DMS79 treated with DMSO at 0.1 percent for 48 hours (cell line): ENCODE measurements around the gene SCARB1.

ENCODE experiments used
- DNase-seq: peaks from one replicate; lab custom pipeline; 2025; lab: John Stamatoyannopoulos, UW

SCARB1 gene

GRCh38 chr12:124760560-124760959 lies 103.1 kb downstream of the SCARB1 start:
- DNase-seq: no peak

DNA sequence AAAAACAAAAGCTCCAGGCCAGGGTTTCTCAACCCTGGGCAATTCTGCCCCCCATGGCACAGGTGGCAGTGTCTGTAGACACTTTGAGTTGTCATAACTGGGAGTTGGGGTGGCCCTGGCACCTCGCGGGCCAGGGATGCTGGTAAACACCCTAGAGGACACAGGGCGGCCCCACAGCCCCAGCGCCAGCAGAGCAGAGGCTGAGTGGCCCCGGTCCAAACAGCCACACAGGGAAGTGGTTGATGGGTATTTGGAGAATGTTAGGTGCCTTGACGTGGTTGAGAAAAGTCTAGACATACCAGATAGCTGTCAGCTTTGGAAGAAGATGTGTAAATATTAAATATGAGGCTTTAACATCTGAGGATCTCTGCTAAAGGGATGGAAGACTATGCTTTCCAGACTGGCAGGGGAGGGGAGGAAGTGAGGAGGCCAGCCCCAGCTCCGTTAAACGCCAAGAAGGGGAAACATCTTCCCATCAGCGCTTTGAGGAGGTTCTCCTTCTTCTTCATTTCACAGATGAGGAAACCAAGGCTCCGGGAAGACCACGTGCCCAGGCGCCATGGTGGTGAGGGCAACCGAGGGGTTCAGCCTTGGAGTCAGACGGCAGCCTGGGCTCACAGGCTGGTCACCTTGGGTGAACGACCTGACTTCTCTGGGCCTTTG lies 103.7 kb downstream of the SCARB1 start:
- DNase-seq: no peak

DNA sequence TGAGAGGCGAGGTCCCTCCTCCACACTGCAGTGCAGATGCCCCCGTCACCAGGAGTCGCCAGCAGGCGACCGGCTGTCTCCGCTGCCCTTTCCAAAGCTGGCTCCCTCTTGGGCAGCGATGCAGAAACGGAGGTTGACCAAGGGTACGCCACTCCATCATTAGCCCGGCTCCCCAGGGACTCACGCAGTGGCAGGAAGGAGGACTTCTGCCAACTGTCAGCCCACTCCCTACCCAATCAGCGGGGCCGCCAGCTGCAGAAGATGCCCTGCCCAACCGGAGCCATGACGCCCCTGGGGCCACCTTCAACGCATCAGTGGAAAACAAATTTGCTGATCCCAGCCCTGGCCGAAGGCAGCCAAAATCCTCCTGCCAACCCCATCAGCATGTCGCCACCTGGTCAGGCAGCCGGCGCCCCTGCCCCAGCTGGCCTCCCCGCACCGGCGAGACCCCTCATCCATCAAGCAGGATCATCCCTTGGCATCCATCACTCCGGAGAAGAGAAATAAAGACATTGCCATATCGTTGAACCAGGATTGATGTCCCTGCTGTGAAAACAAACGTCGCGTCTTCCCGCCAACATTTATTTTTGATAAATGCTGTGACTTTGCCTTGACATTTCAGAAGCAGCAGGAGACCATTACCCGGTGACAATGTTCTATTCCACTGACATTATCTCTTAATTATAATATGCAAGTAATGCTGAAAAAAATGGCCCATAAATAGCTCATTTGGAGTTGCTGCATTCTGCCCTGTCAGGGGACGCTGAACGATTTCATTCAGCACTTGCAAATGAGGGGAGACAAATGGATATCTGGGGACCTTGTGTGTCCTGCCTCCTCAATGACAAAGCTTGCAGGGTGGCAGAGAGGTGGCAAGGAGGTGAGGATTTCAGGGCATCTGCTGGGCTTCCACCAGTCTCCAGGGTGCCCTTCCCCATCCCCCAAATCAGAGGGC lies 105.1 kb downstream of the SCARB1 start:
- DNase-seq: peak; percentile 93

- no peak for DNase-seq
Measured at GRCh38 chr12:124757329-124757728, 106.3 kb downstream of the SCARB1 start.

DNA sequence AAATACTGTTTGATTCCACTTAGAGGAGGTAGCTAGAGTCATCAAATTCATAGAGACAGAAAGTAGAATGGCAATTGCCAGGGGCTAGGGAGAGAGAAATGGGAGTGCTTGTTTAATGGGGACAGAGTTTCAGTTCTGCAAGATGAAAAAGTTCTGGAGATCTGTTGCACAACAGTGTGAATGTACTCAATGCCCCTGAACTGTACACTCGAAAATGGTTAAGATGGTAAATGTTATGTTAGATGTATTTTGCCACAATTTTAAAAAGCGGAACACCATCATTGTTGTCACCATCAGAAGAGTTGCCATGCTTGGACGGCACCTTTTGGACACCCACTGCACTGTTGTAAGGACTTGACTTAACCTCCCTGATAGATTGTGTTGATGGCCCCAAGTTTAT lies 106.9 kb downstream of the SCARB1 start:
- no peak for DNase-seq

DNA sequence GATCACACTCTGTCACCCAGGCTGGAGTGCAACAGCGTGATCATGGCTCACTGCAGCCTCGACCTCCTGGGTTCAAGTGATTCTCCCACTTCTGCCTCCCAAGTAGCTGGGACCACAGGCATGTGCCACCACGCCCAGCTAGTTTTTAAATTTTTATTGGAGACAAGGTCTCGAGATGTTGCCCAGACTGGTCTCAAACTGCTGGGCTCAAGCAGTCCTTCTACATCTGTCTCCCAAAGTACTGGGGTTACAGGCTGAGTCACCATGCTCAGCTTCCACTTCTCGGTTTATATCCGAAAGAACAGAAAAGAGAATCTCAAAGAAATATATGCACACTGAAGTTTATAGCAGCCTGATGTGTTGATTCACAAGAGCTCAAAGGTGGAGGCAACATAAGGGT lies 107.5 kb downstream of the SCARB1 start:
- DNase-seq: no peak

GRCh38 chr12:124755801-124756148 lies 107.9 kb downstream of the SCARB1 start:
- DNase-seq: no peak

DNA sequence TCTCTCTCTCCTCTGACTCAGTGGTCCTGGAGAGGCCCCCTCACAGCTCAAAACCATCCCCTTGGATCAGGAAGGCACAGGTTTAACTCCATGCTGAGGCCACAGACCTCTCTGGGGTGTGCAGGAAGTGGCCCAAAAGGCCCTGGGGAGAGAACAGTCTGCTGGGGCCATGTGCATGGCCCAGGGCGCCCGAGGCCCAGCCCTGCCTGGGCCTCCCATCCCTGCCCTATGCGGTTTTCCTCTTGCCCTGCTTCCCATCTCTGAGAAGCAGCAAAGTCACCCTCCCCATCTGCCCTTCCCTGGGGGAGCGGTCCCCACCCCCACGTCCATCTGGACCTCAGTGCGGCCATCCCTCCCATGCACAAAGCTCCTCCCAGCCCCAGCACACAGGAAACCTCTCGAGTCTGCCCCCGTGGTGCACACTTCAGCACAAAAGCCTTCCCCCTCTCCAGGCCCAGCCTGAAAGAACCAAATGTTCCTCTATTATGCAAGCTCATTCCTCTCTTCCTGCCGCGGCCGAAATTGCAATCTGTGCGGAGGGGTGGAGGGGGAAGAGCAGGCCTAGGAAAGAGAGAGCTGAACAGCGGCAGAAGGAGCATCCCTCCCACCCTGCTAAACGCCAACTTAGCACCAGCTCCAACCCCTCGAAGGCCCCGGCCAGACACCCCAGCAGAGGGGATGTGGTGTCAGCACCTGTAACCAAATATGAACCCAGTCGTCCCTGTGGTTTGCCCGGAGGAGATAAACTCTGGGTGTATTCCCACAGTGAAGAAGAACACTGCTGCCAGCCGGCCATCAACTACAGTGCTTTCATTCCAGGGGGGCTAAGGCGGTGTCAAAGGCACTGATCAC lies 108.5 kb downstream of the SCARB1 start:
- DNase-seq: peak; percentile 84

- DNase-seq: no peak
Measured at GRCh38 chr12:124754491-124754890, 109.2 kb downstream of the SCARB1 start.

- DNase-seq: no peak
Measured at GRCh38 chr12:124753993-124754392, 109.7 kb downstream of the SCARB1 start.

GRCh38 chr12:124753228-124753591 lies 110.5 kb downstream of the SCARB1 start:
- DNase-seq: no peak

DNA sequence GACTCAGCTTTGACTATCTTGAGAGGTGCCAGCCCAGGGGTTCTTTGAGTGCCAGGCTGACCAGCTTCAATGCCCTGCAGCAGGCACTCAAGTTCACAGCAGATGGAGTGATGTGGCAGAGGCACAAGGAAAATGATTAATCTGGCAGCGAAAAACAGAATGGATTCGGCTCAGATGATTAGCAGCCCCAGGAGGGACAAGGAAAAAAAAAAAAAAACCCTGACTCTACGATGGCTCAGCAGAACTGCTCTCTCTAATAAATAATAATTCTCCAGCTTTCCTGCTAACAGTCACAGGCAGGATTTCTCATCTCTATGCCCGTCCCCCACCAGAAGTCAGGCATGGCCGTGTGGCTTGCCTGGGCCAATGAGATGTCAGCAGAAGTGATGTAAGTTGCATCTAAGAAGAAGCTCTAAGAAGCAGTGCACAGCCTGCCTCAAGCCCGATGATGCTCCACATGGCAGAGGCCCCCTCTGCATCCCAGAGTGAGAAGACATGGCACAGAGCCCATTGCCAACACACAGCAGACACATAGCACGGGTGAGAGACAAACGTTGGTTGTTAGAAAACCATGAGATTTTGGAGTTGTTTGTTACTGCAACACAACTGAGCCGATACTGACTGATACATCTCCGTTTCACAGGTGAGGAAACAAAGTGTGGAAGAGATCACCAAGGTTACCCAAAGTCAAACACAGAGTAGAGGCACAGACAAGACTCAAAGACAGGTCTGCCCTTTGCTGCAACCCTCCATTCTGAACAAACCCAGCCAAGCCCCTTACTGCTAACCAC lies 111.0 kb downstream of the SCARB1 start:
- DNase-seq: peak; percentile 42

DNA sequence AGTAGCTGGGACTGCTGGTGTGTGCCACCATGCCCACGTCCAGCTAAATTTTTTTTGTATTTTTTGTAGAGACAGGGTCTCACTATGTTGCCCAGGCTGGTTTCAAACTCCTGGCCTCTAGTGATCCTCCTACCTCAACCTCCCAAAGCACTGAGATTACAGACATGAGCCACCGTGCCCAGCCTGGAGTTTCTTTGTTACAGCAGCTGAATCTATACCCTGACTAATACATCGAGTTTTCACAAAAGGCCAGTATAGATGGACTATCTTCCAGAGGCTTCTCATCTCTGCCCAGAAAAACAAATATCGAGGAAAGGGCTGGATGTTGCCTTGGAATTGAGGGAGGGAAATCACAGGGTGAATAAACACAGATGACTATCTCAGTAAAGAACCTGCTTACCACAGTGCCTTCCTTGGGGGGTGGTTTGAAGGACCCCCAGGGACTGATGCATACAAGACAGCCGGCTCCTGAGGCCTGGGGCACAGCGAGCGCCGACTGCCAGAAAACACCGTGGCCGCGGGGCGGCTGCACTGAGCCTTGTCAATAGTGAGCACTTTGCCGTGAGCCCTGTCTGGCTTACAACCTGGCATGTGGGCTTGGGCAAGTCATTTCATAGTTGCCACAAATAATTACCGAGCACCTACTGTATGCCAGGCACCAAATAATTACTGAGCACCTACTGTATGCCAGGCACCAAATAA lies 111.9 kb downstream of the SCARB1 start:
- no peak for DNase-seq

GRCh38 chr12:124750787-124751471 lies 112.7 kb downstream of the SCARB1 start:
- DNase-seq: no peak

GRCh38 chr12:124750149-124750656 lies 113.5 kb downstream of the SCARB1 start:
- no peak for DNase-seq

DNA sequence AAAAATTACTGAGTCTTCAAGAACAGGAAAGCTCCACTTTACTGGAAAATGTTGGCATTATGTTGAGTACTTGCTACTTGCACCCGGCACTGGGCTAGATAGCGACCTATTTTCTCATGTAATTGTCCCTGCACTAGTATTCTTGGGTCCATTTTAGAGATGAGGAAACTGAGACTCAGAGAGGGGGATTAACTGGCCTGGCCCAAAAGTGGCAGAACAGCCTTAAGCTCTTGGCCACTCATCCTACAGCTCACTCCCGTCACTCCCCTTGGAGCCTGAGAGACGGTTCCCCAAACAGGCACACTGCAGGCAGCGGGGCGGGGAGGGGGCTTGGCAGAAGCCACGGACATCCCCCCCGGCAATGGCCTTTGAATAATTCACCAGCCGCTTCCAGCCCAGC lies 113.9 kb downstream of the SCARB1 start:
- DNase-seq: no peak

GRCh38 chr12:124747426-124748161 lies 116.1 kb downstream of the SCARB1 start:
- DNase-seq: no peak

DNA sequence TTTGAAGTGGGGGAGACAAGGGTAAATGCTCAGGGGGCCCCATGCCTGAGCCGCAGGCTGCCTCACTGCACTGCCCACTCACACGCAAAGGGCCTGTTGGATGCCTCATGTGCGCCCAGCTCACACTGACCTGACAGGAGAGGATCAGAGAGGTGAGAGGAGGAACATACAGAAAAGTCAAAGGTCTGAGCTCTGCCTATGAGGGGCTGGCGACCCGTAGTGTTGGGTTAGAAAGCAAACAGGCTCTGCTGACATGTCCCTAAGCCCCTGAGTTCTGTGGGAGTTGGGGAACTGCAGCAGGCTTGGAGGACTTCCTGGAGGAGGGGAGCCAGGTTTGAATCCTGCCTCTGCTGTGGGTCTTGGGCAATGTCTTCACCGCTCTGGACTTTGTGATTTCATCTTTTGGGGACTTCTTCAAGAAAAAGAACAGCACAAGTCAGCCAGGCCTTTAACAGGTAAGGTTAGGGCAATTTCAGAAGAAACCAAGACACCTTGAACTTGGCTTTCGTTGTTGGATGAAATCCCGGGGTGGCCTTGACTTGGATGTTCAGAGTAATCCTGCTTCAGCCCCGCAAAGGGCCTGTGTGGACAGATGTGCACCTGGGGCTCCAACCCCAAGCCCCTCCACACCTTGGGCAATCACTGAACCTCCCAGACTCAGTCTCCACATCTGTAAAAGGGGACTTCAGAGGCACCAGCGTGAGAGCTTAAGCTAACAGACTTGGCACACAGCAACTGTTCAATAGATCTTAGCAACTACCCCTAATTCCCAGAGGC lies 116.8 kb downstream of the SCARB1 start:
- no peak for DNase-seq
